ENCODE data around the gene MRPL54.

GRCh38 chr19:3792114-3792513, 29.6 kb downstream of the MRPL54 start:
- TF ChIP-seq EZH2 (IDR thresholded peaks at IDR 0.05; ENCODE audit: low read length, missing control alignments) = no peak
- no peak for TF ChIP-seq CTCF (conservative IDR thresholded peaks at IDR 0.05 in 1 of 2, IDR thresholded peaks at IDR 0.05 in 1 of 2; ENCODE audit: low read depth in 1 of 2, low read length in 2 of 2)
